HepG2 (cell line): Measurements from ENCODE around the gene HPD. TPM values are rescaled to one million over a fixed set of nuclear protein-coding genes. Genes with fewer than 3 reads are reported as not detected.

Source experiments
- ADNP ChIP-seq: sonication (generic); formaldehyde crosslinking; IDR thresholded peaks from 2 replicates; pipeline ENCODE4 v1.4.0; 2020; ENCODE audit warnings: missing genetic modification reagents
- ARID4A ChIP-seq: sonication (generic); formaldehyde crosslinking; IDR thresholded peaks from 2 replicates; pipeline ENCODE4 v1.5.0; 2020; ENCODE audit warnings: mild to moderate bottlenecking, missing genetic modification reagents, borderline replicate concordance
- HCFC1 ChIP-seq: fragments of 150-350 bp; IDR thresholded peaks from 2 replicates; pipeline ENCODE4 v1.6.1; 2014; ENCODE audit warnings: low read depth, low read length
- KIAA2018 ChIP-seq: sonication (generic); formaldehyde crosslinking; IDR thresholded peaks from 2 replicates; pipeline ENCODE4 v1.5.0; 2020; ENCODE audit warnings: mild to moderate bottlenecking, missing genetic modification reagents, borderline replicate concordance
- MEIS1 ChIP-seq: sonication (generic); formaldehyde crosslinking; IDR thresholded peaks from 2 replicates; pipeline ENCODE4 v1.9.0; 2021; ENCODE audit warnings: mild to moderate bottlenecking, missing genetic modification reagents, moderate library complexity, borderline replicate concordance
- ZNF34 ChIP-seq: sonication (generic); formaldehyde crosslinking; IDR thresholded peaks from 2 replicates; pipeline ENCODE4 v1.4.0; 2020; ENCODE audit warnings: mild to moderate bottlenecking, missing genetic modification reagents, borderline replicate concordance
- ZNF550 ChIP-seq: sonication (generic); formaldehyde crosslinking; IDR thresholded peaks from 2 replicates; pipeline ENCODE4 v1.4.0; 2020; ENCODE audit warnings: mild to moderate bottlenecking, missing genetic modification reagents, borderline replicate concordance
- ZNF639 ChIP-seq: conservative IDR thresholded peaks from 2 replicates; pipeline ENCODE4 v1.6.1; 2018; ENCODE audit warnings: missing genetic modification reagents
- ZNF691 ChIP-seq: sonication (generic); formaldehyde crosslinking; IDR thresholded peaks from 2 replicates; pipeline ENCODE4 v1.4.0; 2020; ENCODE audit warnings: missing genetic modification reagents, low read depth, mild to moderate bottlenecking, borderline replicate concordance
- ZNF746 ChIP-seq: sonication (generic); formaldehyde crosslinking; IDR thresholded peaks from 2 replicates; pipeline ENCODE4 v1.8.0; 2022; ENCODE audit warnings: mild to moderate bottlenecking, missing genetic modification reagents
- polyA plus RNA-seq, 8 experiments: library from polyadenylated mRNA; depleted of rRNA in 3 of 8; stranded (reverse) in 7 of 8; unstranded in 1 of 8; fragments of >200 nt; fragmentation: Illumina TruSeq in 4 of 8; extraction: Trizol in 4 of 8; gene quantifications; 2 replicates each; pipeline versions ENCODE4 v1.2.1 to v1.2.3, GENCODE V29; 2011 to 2016; ENCODE audit warnings: low read depth in 4 of 8, missing spikeins in 1 of 8, mixed read lengths in 1 of 8; ENCODE audit not compliant: insufficient read depth in 1 of 8
- total RNA-seq, 5 experiments: library from RNA; depleted of rRNA; stranded (reverse); fragments of >200 nt; fragmentation: Illumina TruSeq; extraction: Trizol; gene quantifications; 2 replicates each; pipeline ENCODE4 v1.2.3, GENCODE V29; 2016; ENCODE audit warnings: low read depth in 1 of 5

HPD gene
- total and polyA plus RNA-seq, 2 of the 13 experiments (the other 11 are each of a cell fraction or from before 2014, with no cell fraction given), result 120 to 195 TPM

- TF ChIP-seq ZNF550 (CRISPR knock-in tag) (no peak), ZNF691 (CRISPR knock-in tag) (peak; percentile 92; the same call in 1 of the 2 replicates), ARID4A (CRISPR knock-in tag) (peak; percentile 81; the same call in 1 of the 2 replicates), ZNF639 (CRISPR knock-in tag) (peak; percentile 80), ADNP (no peak), ZNF746 (CRISPR knock-in tag) (peak; percentile 79; the same call in 1 of the 2 replicates), HCFC1 (0 out of 2 replicates have a peak, but pooled peaks have one; percentile 18), KIAA2018 (CRISPR knock-in tag) (no peak), ZNF34 (CRISPR knock-in tag) (no peak), MEIS1 (CRISPR knock-in tag) (peak; percentile 52; the same call in 1 of the 2 replicates)
Observed at GRCh38 chr12:121796855-121797751, 61.6 kb downstream of the HPD start (continued).
